Measurements from ENCODE around the gene SLC25A25.

DNA sequence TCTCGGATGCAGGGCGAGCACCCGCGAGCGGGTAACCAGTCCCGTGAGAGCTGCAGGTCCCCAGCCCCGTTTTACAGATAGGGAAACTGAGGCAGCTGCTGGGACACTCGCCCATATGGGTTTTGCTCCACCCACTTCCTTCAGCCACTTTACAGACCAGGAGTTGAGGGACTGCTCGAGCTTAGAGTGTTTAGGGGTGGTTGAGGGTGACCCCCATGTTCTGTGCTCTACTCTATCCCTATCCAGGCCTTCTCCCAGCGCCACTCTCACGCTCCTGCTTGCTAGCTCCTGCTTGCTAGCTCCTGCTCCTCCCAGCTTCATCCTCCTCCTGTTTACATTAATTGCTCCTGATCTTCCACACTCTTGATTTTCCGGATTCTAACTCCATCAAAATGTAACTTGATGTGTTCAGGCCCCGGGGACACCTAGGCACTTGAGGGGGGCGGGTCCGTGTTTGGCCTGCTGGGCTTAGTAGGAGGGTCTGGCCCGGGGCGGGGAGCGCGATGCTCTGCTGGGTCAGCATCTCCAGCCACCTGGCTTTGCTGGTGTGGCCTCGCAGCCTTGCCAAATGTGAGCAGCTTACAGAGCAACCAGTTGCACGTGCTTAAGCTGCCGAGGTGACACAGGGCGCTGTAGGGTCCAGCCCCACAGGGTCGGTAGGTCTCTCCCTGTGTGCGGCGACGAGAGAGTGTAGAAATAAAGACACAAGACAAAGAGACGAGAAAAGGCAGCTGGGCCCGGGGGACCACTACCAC is 61.0 kb downstream of the SLC25A25 start:
- TF ChIP-seq, protein P1, sequence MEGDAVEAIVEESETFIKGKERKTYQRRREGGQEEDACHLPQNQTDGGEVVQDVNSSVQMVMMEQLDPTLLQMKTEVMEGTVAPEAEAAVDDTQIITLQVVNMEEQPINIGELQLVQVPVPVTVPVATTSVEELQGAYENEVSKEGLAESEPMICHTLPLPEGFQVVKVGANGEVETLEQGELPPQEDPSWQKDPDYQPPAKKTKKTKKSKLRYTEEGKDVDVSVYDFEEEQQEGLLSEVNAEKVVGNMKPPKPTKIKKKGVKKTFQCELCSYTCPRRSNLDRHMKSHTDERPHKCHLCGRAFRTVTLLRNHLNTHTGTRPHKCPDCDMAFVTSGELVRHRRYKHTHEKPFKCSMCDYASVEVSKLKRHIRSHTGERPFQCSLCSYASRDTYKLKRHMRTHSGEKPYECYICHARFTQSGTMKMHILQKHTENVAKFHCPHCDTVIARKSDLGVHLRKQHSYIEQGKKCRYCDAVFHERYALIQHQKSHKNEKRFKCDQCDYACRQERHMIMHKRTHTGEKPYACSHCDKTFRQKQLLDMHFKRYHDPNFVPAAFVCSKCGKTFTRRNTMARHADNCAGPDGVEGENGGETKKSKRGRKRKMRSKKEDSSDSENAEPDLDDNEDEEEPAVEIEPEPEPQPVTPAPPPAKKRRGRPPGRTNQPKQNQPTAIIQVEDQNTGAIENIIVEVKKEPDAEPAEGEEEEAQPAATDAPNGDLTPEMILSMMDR (IDR thresholded peaks at IDR 0.05) = no peak
- TF ChIP-seq POLR2A (IDR thresholded peaks at IDR 0.05) = no peak

All from esophagus squamous epithelium (tissue), 4 donors.